HepG2 (cell line): ENCODE measurements around the gene ABCG2. TPM values are rescaled to one million over a fixed set of nuclear protein-coding genes. Genes with fewer than 3 reads are reported as not detected.

Source experiments
- ATAC-seq: fragments of 200-7000 bp; cut with Tn5 transposase; 3 replicates; pipeline ENCODE4 v1.9.1; 2020; ENCODE audit warnings: mild to moderate bottlenecking, moderate library complexity
- BruUV-seq: library from RNA; stranded (reverse); fragments of 400-500 nt; replicated peaks from 2 replicates; lab custom pipeline; 2021; lab: Mats Ljungman, UMichigan
- CTCF ChIA-PET: fragments of 300-600 bp; formaldehyde crosslinking; extraction: SDS; loops from one replicate; lab custom pipeline; 2021; ENCODE audit warnings: low total read pairs, inconsistent platforms, low intra/inter-chr PET ratio; lab: Yijun Ruan, JAX
- POLR2A ChIA-PET: fragments of 350-600 bp; sonication (Branson Sonifier 250); formaldehyde crosslinking; loops from one replicate; lab custom pipeline; 2020; ENCODE audit warnings: antibody characterized with exemption, inconsistent platforms; lab: Yijun Ruan, JAX
- DNase-seq: peaks from one replicate; pipeline ENCODE4 v3.0.0-alpha.2; 2015; ENCODE audit warnings: low spot score
- FAIRE-seq: peaks from 3 replicates; lab custom pipeline; 2011; peaks lifted over from hg19 to GRCh38; lab: Jason Lieb, UNC
- H2AFZ ChIP-seq: one replicate; pipeline ENCODE4 v1.6.1; 2011; ENCODE audit warnings: low read length, inconsistent platforms
- H3K27ac ChIP-seq: fragments of 300-600 bp; 3 replicates; pipeline ENCODE4 v1.8.0; 2011; ENCODE audit warnings: mixed run types, mild to moderate bottlenecking, mixed read lengths, low read length, inconsistent platforms; ENCODE audit not compliant: insufficient read depth; ENCODE audit errors: extremely low read length
- H3K27me3 ChIP-seq, 2 experiments: fragments of 200-600 bp in 1 of 2; 2 replicates in 1 of 2; 3 replicates in 1 of 2; pipeline versions ENCODE4 v1.6.0 to v1.8.0; 2011; ENCODE audit warnings: low read length in 2 of 2, mild to moderate bottlenecking in 2 of 2, moderate library complexity in 2 of 2, inconsistent platforms in 1 of 2; ENCODE audit not compliant: insufficient read depth in 2 of 2, control insufficient read depth in 1 of 2
- H3K36me3 ChIP-seq, 2 experiments: fragments of 200-600 bp in 1 of 2; replicated peaks in 1 of 2; 2 replicates in 1 of 2; 3 replicates in 1 of 2; pipeline versions ENCODE4 v1.5.1 to v1.8.0; 2011; ENCODE audit warnings: low read length in 2 of 2, inconsistent platforms in 1 of 2; ENCODE audit not compliant: insufficient read depth in 2 of 2, control insufficient read depth in 1 of 2
- H3K4me1 ChIP-seq: 2 replicates; pipeline ENCODE4 v1.5.1; 2012; ENCODE audit warnings: low read length, inconsistent platforms; ENCODE audit not compliant: insufficient read depth
- H3K4me2 ChIP-seq: 2 replicates; pipeline ENCODE4 v1.6.0; 2011; ENCODE audit warnings: low read depth, low read length, inconsistent platforms
- H3K4me3 ChIP-seq, 3 experiments: fragments of 200-600 bp in 1 of 3; sonication (generic), shearing (Covaris generic) in 1 of 3; replicated peaks in 1 of 3; 2 replicates each; pipeline ENCODE4 v1.5.1; 2011 to 2016; ENCODE audit warnings: low read length in 3 of 3, inconsistent platforms in 2 of 3, low read depth in 2 of 3, mild to moderate bottlenecking in 2 of 3, control low read depth in 1 of 3, mixed read lengths in 1 of 3; ENCODE audit not compliant: insufficient read depth in 1 of 3
- H3K79me2 ChIP-seq: one replicate; pipeline ENCODE4 v1.6.1; 2011; ENCODE audit warnings: low read length, inconsistent platforms; ENCODE audit not compliant: insufficient read depth
- H3K9ac ChIP-seq: 2 replicates; pipeline ENCODE4 v1.6.0; 2011; ENCODE audit warnings: mild to moderate bottlenecking, low read depth, low read length, inconsistent platforms; ENCODE audit not compliant: insufficient read depth
- H3K9me3 ChIP-seq: 2 replicates; pipeline ENCODE4 v1.5.1; 2012; ENCODE audit warnings: mild to moderate bottlenecking, low read length
- H4K20me1 ChIP-seq: 2 replicates; pipeline ENCODE4 v1.6.0; 2011; ENCODE audit warnings: inconsistent platforms, mild to moderate bottlenecking, low read length, moderate library complexity; ENCODE audit not compliant: insufficient read depth
- AKAP8 ChIP-seq: sonication (generic); formaldehyde crosslinking; IDR thresholded peaks from 2 replicates; pipeline ENCODE4 v1.5.1; 2020; ENCODE audit warnings: mild to moderate bottlenecking, missing genetic modification reagents
- HOXA9 ChIP-seq: sonication (generic); formaldehyde crosslinking; IDR thresholded peaks from 2 replicates; pipeline ENCODE4 v1.8.1; 2022; ENCODE audit warnings: missing genetic modification reagents, mild to moderate bottlenecking, moderate library complexity, borderline replicate concordance
- JDP2 ChIP-seq: sonication (generic); formaldehyde crosslinking; IDR thresholded peaks from 2 replicates; pipeline ENCODE4 v1.8.1; 2022; ENCODE audit warnings: missing genetic modification reagents, borderline replicate concordance
- JUN ChIP-seq: sonication (generic); formaldehyde crosslinking; IDR thresholded peaks from 2 replicates; pipeline ENCODE4 v1.4.0; 2020; ENCODE audit warnings: mild to moderate bottlenecking, missing genetic modification reagents
- NFKB2 ChIP-seq: sonication (generic); formaldehyde crosslinking; IDR thresholded peaks from 2 replicates; pipeline ENCODE4 v1.4.0; 2020; ENCODE audit warnings: missing genetic modification reagents, borderline replicate concordance
- NKX3-1 ChIP-seq: sonication (generic); formaldehyde crosslinking; IDR thresholded peaks from 2 replicates; pipeline ENCODE4 v1.5.0; 2020; ENCODE audit warnings: missing genetic modification reagents
- POLR2A ChIP-seq, 2 experiments: IDR thresholded peaks; 2 replicates each; pipeline ENCODE4 v1.6.1; 2011; ENCODE audit warnings: low read depth in 2 of 2, low read length in 2 of 2, mild to moderate bottlenecking in 1 of 2, moderate library complexity in 1 of 2; ENCODE audit not compliant: insufficient read depth in 1 of 2
- SNAPC2 ChIP-seq: sonication (generic); formaldehyde crosslinking; IDR thresholded peaks from 2 replicates; pipeline ENCODE4 v1.8.1; 2022; ENCODE audit warnings: mild to moderate bottlenecking, missing genetic modification reagents
- THAP11 ChIP-seq: IDR thresholded peaks from 2 replicates; pipeline ENCODE4 v1.6.1; 2016; ENCODE audit warnings: missing biosample characterization, missing genetic modification reagents
- U2AF1 ChIP-seq: fragments of 200-400 bp; formaldehyde crosslinking; optimal IDR thresholded peaks from 2 replicates; pipeline ENCODE3; 2017; ENCODE audit warnings: mild to moderate bottlenecking, low read depth, low read length
- ZNF703 ChIP-seq: sonication (generic); formaldehyde crosslinking; IDR thresholded peaks from 2 replicates; pipeline ENCODE4 v1.5.1; 2020; ENCODE audit warnings: missing genetic modification reagents, mild to moderate bottlenecking, moderate library complexity, borderline replicate concordance
- ZNF788 ChIP-seq: sonication (generic); formaldehyde crosslinking; IDR thresholded peaks from 2 replicates; pipeline ENCODE4 v1.5.0; 2020; ENCODE audit warnings: mild to moderate bottlenecking, missing genetic modification reagents, borderline replicate concordance
- ZXDC ChIP-seq: sonication (generic); formaldehyde crosslinking; IDR thresholded peaks from 2 replicates; pipeline ENCODE4 v1.5.0; 2020; ENCODE audit warnings: mild to moderate bottlenecking, missing genetic modification reagents
- WGBS: methylation state at CpG from one replicate; pipeline ENCODE4 v1.1.6; 2017; ENCODE audit warnings: low lambda C conversion rate; 5-methylcytosine and 5-hydroxymethylcytosine counted together
- in situ Hi-C: cut with HindIII; loops from 2 replicates; pipeline ENCODE4 v1.10.0; 2017; ENCODE audit warnings: low pct_unique_long_range_greater_than_20kb; ENCODE audit not compliant: extremely low pct_ligation_motif_present
- intact Hi-C: fragments of 100-400 bp; cut with micrococcal nuclease; formaldehyde crosslinking; loops from one replicate; pipeline ENCODE4 v1.10.0; 2022; ENCODE audit not compliant: unreplicated experiment
- polyA plus RNA-seq, 8 experiments: library from polyadenylated mRNA; depleted of rRNA in 3 of 8; stranded (reverse) in 7 of 8; unstranded in 1 of 8; fragments of >200 nt; fragmentation: Illumina TruSeq in 4 of 8; extraction: Trizol in 4 of 8; gene quantifications; 2 replicates each; pipeline versions ENCODE4 v1.2.1 to v1.2.3, GENCODE V29; 2011 to 2016; ENCODE audit warnings: low read depth in 4 of 8, missing spikeins in 1 of 8, mixed read lengths in 1 of 8; ENCODE audit not compliant: insufficient read depth in 1 of 8
- total RNA-seq, 5 experiments: library from RNA; depleted of rRNA; stranded (reverse); fragments of >200 nt; fragmentation: Illumina TruSeq; extraction: Trizol; gene quantifications; 2 replicates each; pipeline ENCODE4 v1.2.3, GENCODE V29; 2016; ENCODE audit warnings: low read depth in 1 of 5
- TF ChIP-seq, protein P1 (sequence below): sonication (generic); formaldehyde crosslinking; conservative IDR thresholded peaks from 2 replicates; pipeline ENCODE4 v1.4.0; 2020; ENCODE audit warnings: missing genetic modification reagents
- TF ChIP-seq, protein P2 (sequence below): sonication (generic); formaldehyde crosslinking; IDR thresholded peaks from 2 replicates; pipeline ENCODE4 v1.5.1; 2020; ENCODE audit warnings: missing genetic modification reagents, mild to moderate bottlenecking, borderline replicate concordance

Gene ABCG2
- total and polyA plus RNA-seq, 2 of the 13 experiments (the other 11 are each of a cell fraction or from before 2014, with no cell fraction given) = 10.0 to 15.7 TPM

DNA sequence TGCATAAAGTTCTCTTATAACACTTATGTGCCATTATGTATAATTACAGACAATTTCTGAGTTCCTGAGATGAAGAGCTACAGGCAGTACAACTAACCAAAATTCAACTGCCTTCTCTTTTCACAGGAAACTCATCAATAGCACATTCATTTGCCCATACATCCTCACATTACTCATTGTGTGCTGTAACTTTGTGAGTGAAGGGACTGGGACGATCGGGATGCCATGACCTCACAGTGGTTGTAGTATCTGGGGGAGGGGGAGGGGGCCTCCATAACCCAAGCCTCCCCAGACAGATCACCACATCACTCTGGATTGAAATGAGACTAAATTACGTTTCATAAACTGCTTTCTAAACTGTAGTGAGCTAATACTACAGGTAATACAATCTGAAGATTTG, 60.7 kb downstream of the ABCG2 start:
- Histone ChIP-seq H3K9ac (no peak overlapping the region), H2AFZ (no peak overlapping the region), H3K4me2 (no peak overlapping the region), H3K36me3 (peaks cover 0 to 11% of the 10 kb centered on the region in 2 experiments; a peak in 2 of 5 replicates), H3K4me3 (no peak overlapping the region), H4K20me1 (no peaks in the 10 kb centered on the region), H3K79me2 (no peaks in the 10 kb centered on the region), H3K9me3 (no peaks in the 10 kb centered on the region), H3K27ac (no peak overlapping the region), H3K27me3 (no peaks in the 10 kb centered on the region), H3K4me1 (no peaks in the 10 kb centered on the region)
- no peak for ATAC-seq
- intact Hi-C loops (no loop called here), in situ Hi-C loops (no loop called here)
- WGBS = 93% methylated on average over 3 of the region's 3 CpGs
- no peak for TF ChIP-seq ZNF788
- no peak for TF ChIP-seq NFKB2
- TF ChIP-seq JUN (CRISPR knock-in tag) = no peak
- no peak for TF ChIP-seq THAP11 (CRISPR knock-in tag)
- no peak for TF ChIP-seq JDP2 (CRISPR knock-in tag)
- TF ChIP-seq SNAPC2 = no peak
- TF ChIP-seq, protein P1, sequence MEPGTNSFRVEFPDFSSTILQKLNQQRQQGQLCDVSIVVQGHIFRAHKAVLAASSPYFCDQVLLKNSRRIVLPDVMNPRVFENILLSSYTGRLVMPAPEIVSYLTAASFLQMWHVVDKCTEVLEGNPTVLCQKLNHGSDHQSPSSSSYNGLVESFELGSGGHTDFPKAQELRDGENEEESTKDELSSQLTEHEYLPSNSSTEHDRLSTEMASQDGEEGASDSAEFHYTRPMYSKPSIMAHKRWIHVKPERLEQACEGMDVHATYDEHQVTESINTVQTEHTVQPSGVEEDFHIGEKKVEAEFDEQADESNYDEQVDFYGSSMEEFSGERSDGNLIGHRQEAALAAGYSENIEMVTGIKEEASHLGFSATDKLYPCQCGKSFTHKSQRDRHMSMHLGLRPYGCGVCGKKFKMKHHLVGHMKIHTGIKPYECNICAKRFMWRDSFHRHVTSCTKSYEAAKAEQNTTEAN (CRISPR knock-in tag) = no peak
- TF ChIP-seq HOXA9 = no peak
- TF ChIP-seq AKAP8 = no peak
- no peak for DNase-seq
- ChIA-PET POLR2A (no interaction called here), CTCF (no interaction called here)
- BruUV-seq = no TSS peak
- no peak for FAIRE-seq

GRCh38 chr4:88097301-88097700, 61.1 kb downstream of the ABCG2 start:
- H3K36me3 ChIP-seq = peaks cover 0 to 11% of the 10 kb centered on the region in 2 experiments; a peak in 2 of 5 replicates
- H3K4me2 ChIP-seq = no peak overlapping the region
- no peak overlapping the region for H3K9ac ChIP-seq
- no peaks in the 10 kb centered on the region for H3K9me3 ChIP-seq
- no peak overlapping the region for H3K27ac ChIP-seq
- 96% methylated on average over 2 of the region's 2 CpGs for WGBS
- no peaks in the 10 kb centered on the region for H3K4me1 ChIP-seq
- no peak overlapping the region for H2AFZ ChIP-seq
- H3K27me3 ChIP-seq = no peaks in the 10 kb centered on the region
- DNase-seq (no peak), FAIRE-seq (no peak), ATAC-seq (no peak)
- ChIA-PET POLR2A (no interaction called here), CTCF (no interaction called here)
- H3K79me2 ChIP-seq = no peaks in the 10 kb centered on the region
- BruUV-seq = no TSS peak
- H4K20me1 ChIP-seq = no peaks in the 10 kb centered on the region
- in situ Hi-C loops = no loop called here
- TF ChIP-seq ZXDC (no peak), POLR2A (IDR thresholded peaks at IDR 0.05; ENCODE audit: insufficient read depth in 1 of 2, low read depth in 2 of 2, low read length in 2 of 2) (no peak), U2AF1 (no peak), NKX3-1 (no peak), ZNF703 (CRISPR knock-in tag) (no peak)
- TF ChIP-seq, protein P2, sequence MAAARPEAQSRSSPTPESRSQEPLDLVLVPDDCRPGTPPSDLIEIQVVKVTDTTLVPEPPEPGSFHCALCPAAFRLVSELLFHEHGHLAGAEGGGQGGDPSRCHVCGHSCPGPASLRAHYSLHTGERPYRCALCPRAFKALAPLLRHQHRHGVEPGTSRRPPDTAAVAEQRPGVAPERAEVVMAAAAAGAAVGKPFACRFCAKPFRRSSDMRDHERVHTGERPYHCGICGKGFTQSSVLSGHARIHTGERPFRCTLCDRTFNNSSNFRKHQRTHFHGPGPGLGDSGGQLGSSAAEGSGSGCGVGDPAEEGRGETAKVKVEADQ = no peak
- TF ChIP-seq, all 625 proteins: peak for 0
- intact Hi-C loops = no loop called here
- H3K4me3 ChIP-seq = no peak overlapping the region
